Tibial nerve (tissue), 4 donors: ENCODE measurements around the gene GPR152.

Experiments
- CTCF ChIP-seq, 5 experiments: fragments of 200-600 bp in 3 of 5; fragments of 450-650 bp in 2 of 5; sonication (generic) in 3 of 5; IDR thresholded peaks; one replicate each; pipeline ENCODE4 v1.5.1; 2016 to 2019; ENCODE audit warnings: antibody characterized with exemption in 5 of 5, mild to moderate bottlenecking in 3 of 5, moderate library complexity in 2 of 5
- EP300 ChIP-seq, 2 donors: sonication (generic); formaldehyde crosslinking; IDR thresholded peaks; one replicate each; pipeline ENCODE4 v1.6.1; 2017; ENCODE audit warnings: antibody characterized with exemption in 2 of 2, mild to moderate bottlenecking in 1 of 2

- TF ChIP-seq CTCF (IDR thresholded peaks at IDR 0.05) (no peak), EP300 (IDR thresholded peaks at IDR 0.05) (no peak)
These were observed 43.3 kb downstream of the GPR152 start for GRCh38 chr11:67409261-67409666.
